HL-60 (cell line): ENCODE data around the gene NUAK2.

Source experiments
- CTCF ChIP-seq: IDR thresholded peaks from one replicate; pipeline ENCODE4 v1.5.1; 2011; ENCODE audit warnings: low read length, control low read depth, inconsistent platforms; ENCODE audit not compliant: insufficient read depth
- GABPA ChIP-seq: IDR thresholded peaks from 2 replicates; pipeline ENCODE4 v1.6.1; 2012; ENCODE audit warnings: low read depth
- POLR2AphosphoS5 ChIP-seq: IDR thresholded peaks from 2 replicates; pipeline ENCODE4 v1.6.1; 2012; ENCODE audit warnings: low read depth
- REST ChIP-seq: IDR thresholded peaks from 2 replicates; pipeline ENCODE4 v1.6.1; 2012; ENCODE audit warnings: low read depth; ENCODE audit not compliant: insufficient replicate concordance
- SPI1 ChIP-seq: IDR thresholded peaks from 2 replicates; pipeline ENCODE4 v1.6.1; 2012; ENCODE audit warnings: low read depth, mild to moderate bottlenecking, borderline replicate concordance

GRCh38 chr1:205342986-205343385, 21.4 kb upstream of the NUAK2 start:
- TF ChIP-seq GABPA, result no peak
- TF ChIP-seq CTCF, result no peak
- no peak for TF ChIP-seq REST
- TF ChIP-seq SPI1, result no peak
- TF ChIP-seq POLR2AphosphoS5, result no peak
